H1 (cell line): ENCODE data around the gene SMAD6. TPM values are rescaled to one million over a fixed set of nuclear protein-coding genes. Genes with fewer than 3 reads are reported as not detected.

Source experiments
- GTF2F1 ChIP-seq: IDR thresholded peaks from 2 replicates; pipeline ENCODE4 v1.6.1; 2012; ENCODE audit warnings: low read depth, low read length, improper control_type of control experiment, borderline replicate concordance
- HDAC6 ChIP-seq: IDR thresholded peaks from one replicate; pipeline ENCODE4 v1.7.1; 2012; ENCODE audit warnings: low read depth, mild to moderate bottlenecking, inconsistent platforms, low read length, moderate library complexity
- KDM5A ChIP-seq: fragments of 200-600 bp; IDR thresholded peaks from 2 replicates; pipeline ENCODE4 v1.7.1; 2012; ENCODE audit warnings: mild to moderate bottlenecking, low read length, inconsistent platforms, mixed read lengths
- POLR2AphosphoS5 ChIP-seq: IDR thresholded peaks from 2 replicates; pipeline ENCODE4 v1.6.1; 2011; ENCODE audit warnings: low read depth, low read length
- TAF1 ChIP-seq: IDR thresholded peaks from 2 replicates; pipeline ENCODE4 v1.6.1; 2011; ENCODE audit warnings: mild to moderate bottlenecking, low read depth, low read length
- polyA plus RNA-seq, 7 experiments: library from polyadenylated mRNA; depleted of rRNA in 3 of 7; stranded (reverse) in 5 of 7; unstranded in 2 of 7; fragments of >200 nt in 5 of 7; fragments of 200-250 nt in 2 of 7; gene quantifications; 1 replicate in 5 of 7; 2 replicates in 1 of 7; 4 replicates in 1 of 7; pipeline versions ENCODE4 v1.2.1 to v1.2.3, GENCODE V29; 2011 to 2013; ENCODE audit warnings: missing spikeins in 2 of 7, mixed read lengths in 2 of 7
- total RNA-seq: library from RNA; stranded (reverse); fragmentation: NEBNext Ultra II Directional; extraction: Animal tissue kit (Norgen Biotek cat#: 25700); gene quantifications from 2 replicates; pipeline ENCODE4 v1.2.1, GENCODE V29; 2021

SMAD6 gene
- total and polyA plus RNA-seq, 2 of the 8 experiments (the other 6 are each of a cell fraction or from before 2014, with no cell fraction given): 1.8 to 7.0 TPM

DNA sequence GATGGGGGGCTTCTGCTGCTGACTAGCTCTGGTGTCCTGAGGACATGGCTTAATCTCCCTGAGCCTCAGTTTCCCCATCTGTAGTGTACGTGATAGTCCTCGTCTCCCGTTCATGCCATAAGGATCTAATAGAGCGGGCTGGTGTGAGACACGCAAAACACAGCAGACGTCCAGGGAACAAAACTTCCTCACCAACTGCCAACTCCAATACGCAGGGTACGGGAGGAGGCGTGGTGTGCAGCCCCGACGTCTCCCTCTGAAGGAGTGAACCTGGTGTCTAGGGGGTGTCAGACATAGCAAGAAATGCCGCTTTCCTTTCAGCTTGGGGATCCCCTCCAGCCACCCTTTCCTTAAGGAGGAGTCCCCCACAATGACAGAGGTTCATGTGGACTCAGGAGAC lies 55.0 kb downstream of the SMAD6 start (continued):
- no peak for TF ChIP-seq HDAC6
- TF ChIP-seq POLR2AphosphoS5: no peak
- no peak for TF ChIP-seq KDM5A
- no peak for TF ChIP-seq GTF2F1
- no peak for TF ChIP-seq TAF1
